GM23338 (cell line): ENCODE data around the gene AP1S1. TPM values are rescaled to one million over a fixed set of nuclear protein-coding genes. Genes with fewer than 3 reads are reported as not detected.

Source experiments
- ATAC-seq: fragments of 200-7000 bp; cut with Tn5 transposase; 3 replicates; pipeline ENCODE4 v1.9.1; 2020
- DNase-seq: peaks from one replicate; pipeline ENCODE4 v3.0.0-alpha.2; 2015; ENCODE audit warnings: low spot score
- H2AFZ ChIP-seq: fragments of 200-600 bp; sonication (generic); 2 replicates; pipeline ENCODE4 v1.8.0; 2016; ENCODE audit warnings: antibody characterized with exemption, mild to moderate bottlenecking, moderate library complexity
- H3F3A ChIP-seq: fragments of 200-600 bp; sonication (generic); replicated peaks from 2 replicates; pipeline ENCODE4 v1.8.0; 2017; ENCODE audit warnings: antibody characterized with exemption, mixed run types, low read depth
- H3K27ac ChIP-seq: fragments of 200-600 bp; sonication (generic); 2 replicates; pipeline ENCODE4 v1.6.1; 2016; ENCODE audit warnings: low read depth
- H3K27me3 ChIP-seq: fragments of 200-600 bp; sonication (generic); 2 replicates; pipeline ENCODE4 v1.8.0; 2016; ENCODE audit warnings: mild to moderate bottlenecking, mixed run types, moderate library complexity; ENCODE audit not compliant: insufficient read depth
- H3K36me3 ChIP-seq: fragments of 200-600 bp; sonication (generic); 2 replicates; pipeline ENCODE4 v1.8.0; 2016; ENCODE audit warnings: mild to moderate bottlenecking; ENCODE audit not compliant: insufficient read depth
- H3K4me1 ChIP-seq: fragments of 200-600 bp; sonication (generic); 2 replicates; pipeline ENCODE4 v1.8.0; 2016; ENCODE audit warnings: mild to moderate bottlenecking, moderate library complexity; ENCODE audit not compliant: insufficient read depth
- H3K4me2 ChIP-seq: fragments of 200-600 bp; sonication (generic); 2 replicates; pipeline ENCODE4 v1.7.1; 2017; ENCODE audit warnings: mixed run types
- H3K4me3 ChIP-seq: fragments of 200-600 bp; sonication (generic); 2 replicates; pipeline ENCODE4 v1.6.1; 2016; ENCODE audit warnings: mixed run types
- H3K79me2 ChIP-seq: fragments of 200-600 bp; sonication (generic); replicated peaks from 2 replicates; pipeline ENCODE4 v1.8.0; 2017; ENCODE audit warnings: mild to moderate bottlenecking; ENCODE audit not compliant: insufficient read depth
- H3K9me2 ChIP-seq: fragments of 200-600 bp; sonication (generic); 2 replicates; pipeline ENCODE4 v1.8.0; 2017; ENCODE audit not compliant: insufficient read depth
- H4K20me1 ChIP-seq: fragments of 200-600 bp; sonication (generic); replicated peaks from 2 replicates; pipeline ENCODE4 v1.8.0; 2017; ENCODE audit warnings: mild to moderate bottlenecking; ENCODE audit not compliant: insufficient read depth
- H3K27ac Mint-ChIP-seq: 2 replicates; pipeline ENCODE4 v1.8.0; 2020; ENCODE audit warnings: inconsistent platforms, mild to moderate bottlenecking, moderate library complexity, mixed read lengths
- H3K27me3 Mint-ChIP-seq: 3 replicates; pipeline ENCODE4 v1.8.0; 2022; ENCODE audit warnings: low read depth, mild to moderate bottlenecking, moderate library complexity, mixed read lengths, inconsistent platforms; ENCODE audit not compliant: insufficient read depth, poor library complexity
- H3K36me3 Mint-ChIP-seq: 3 replicates; pipeline ENCODE4 v1.8.0; 2021; ENCODE audit warnings: low read depth, mild to moderate bottlenecking, inconsistent platforms, moderate library complexity, mixed read lengths
- H3K4me1 Mint-ChIP-seq: 3 replicates; pipeline ENCODE4 v1.8.0; 2020; ENCODE audit warnings: mild to moderate bottlenecking, inconsistent platforms, mixed read lengths
- H3K4me3 Mint-ChIP-seq: 3 replicates; pipeline ENCODE4 v1.8.0; 2021; ENCODE audit warnings: moderate library complexity, mild to moderate bottlenecking, inconsistent platforms, mixed read lengths
- H3K9me3 Mint-ChIP-seq: 3 replicates; pipeline ENCODE4 v1.8.0; 2020; ENCODE audit warnings: moderate library complexity, mild to moderate bottlenecking, inconsistent platforms, mixed read lengths
- CREB1 ChIP-seq: fragments of 250-450 bp; sonication (Bioruptor Pico); IDR thresholded peaks from 2 replicates; pipeline ENCODE4 v1.5.0; 2020; ENCODE audit warnings: low read depth, mild to moderate bottlenecking, moderate library complexity
- EZH2 ChIP-seq: fragments of 200-600 bp; sonication (generic); IDR thresholded peaks from one replicate; pipeline ENCODE4 v1.8.0; 2017; ENCODE audit warnings: antibody characterized with exemption, mild to moderate bottlenecking, low read depth; ENCODE audit not compliant: unreplicated experiment
- EZH2phosphoT487 ChIP-seq: fragments of 200-600 bp; sonication (generic); IDR thresholded peaks from one replicate; pipeline ENCODE4 v1.8.1; 2018; ENCODE audit warnings: antibody characterized with exemption; ENCODE audit not compliant: unreplicated experiment
- JUNB ChIP-seq: IDR thresholded peaks from one replicate; pipeline ENCODE4 v1.6.1; 2016; ENCODE audit warnings: antibody characterized with exemption; ENCODE audit not compliant: unreplicated experiment
- NANOG ChIP-seq: IDR thresholded peaks from 2 replicates; pipeline ENCODE4 v1.6.1; 2016; ENCODE audit warnings: antibody characterized with exemption, borderline replicate concordance
- POLR2AphosphoS5 ChIP-seq: IDR thresholded peaks from 2 replicates; pipeline ENCODE4 v1.6.1; 2016; ENCODE audit warnings: antibody characterized with exemption, low read depth
- STAT1 ChIP-seq: IDR thresholded peaks from one replicate; pipeline ENCODE4 v1.6.1; 2016; ENCODE audit warnings: antibody characterized with exemption; ENCODE audit not compliant: unreplicated experiment
- ZNF114 ChIP-seq: fragments of 250-450 bp; sonication (Bioruptor Pico); IDR thresholded peaks from 2 replicates; pipeline ENCODE4 v1.5.0; 2020; ENCODE audit warnings: mild to moderate bottlenecking, moderate library complexity
- ZNF331 ChIP-seq: fragments of 250-450 bp; sonication (Bioruptor Pico); IDR thresholded peaks from 2 replicates; pipeline ENCODE4 v1.5.0; 2020; ENCODE audit warnings: low read depth, mild to moderate bottlenecking, moderate library complexity
- polyA plus RNA-seq: library from polyadenylated mRNA; unstranded; fragments of >200 nt; fragmentation: Nextera tagmentation; extraction: Ambion mirVana; gene quantifications from 2 replicates; pipeline ENCODE4 v1.2.1, GENCODE V29; 2016
- total RNA-seq: library from RNA; depleted of rRNA; stranded (reverse); fragments of >200 nt; shearing (Covaris generic); gene quantifications from 2 replicates; pipeline ENCODE4 v1.2.3, GENCODE V29; 2014
- TF ChIP-seq, protein P1 (sequence below): IDR thresholded peaks from one replicate; pipeline ENCODE4 v1.6.1; 2018; ENCODE audit warnings: antibody characterized with exemption; ENCODE audit not compliant: unreplicated experiment
- TF ChIP-seq, protein P2 (sequence below), 2 experiments: fragments of 200-600 bp in 1 of 2; sonication (generic) in 1 of 2; conservative IDR thresholded peaks; 2 replicates each; pipeline versions ENCODE4 v1.5.1 to v1.6.1; 2016 to 2017; ENCODE audit warnings: antibody characterized with exemption in 2 of 2, low read depth in 2 of 2, mild to moderate bottlenecking in 2 of 2, moderate library complexity in 1 of 2
- TF ChIP-seq, protein P3 (sequence below): fragments of 250-450 bp; sonication (Bioruptor Pico); IDR thresholded peaks from 2 replicates; pipeline ENCODE4 v1.5.0; 2020; ENCODE audit warnings: mild to moderate bottlenecking, moderate library complexity
- TF ChIP-seq, protein P4 (sequence below): IDR thresholded peaks from 2 replicates; pipeline ENCODE4 v1.6.1; 2016; ENCODE audit warnings: antibody characterized with exemption

AP1S1 gene
- total and polyA plus RNA-seq, 2 experiments from 2014 or later, result 11.5 to 60.6 TPM

DNA sequence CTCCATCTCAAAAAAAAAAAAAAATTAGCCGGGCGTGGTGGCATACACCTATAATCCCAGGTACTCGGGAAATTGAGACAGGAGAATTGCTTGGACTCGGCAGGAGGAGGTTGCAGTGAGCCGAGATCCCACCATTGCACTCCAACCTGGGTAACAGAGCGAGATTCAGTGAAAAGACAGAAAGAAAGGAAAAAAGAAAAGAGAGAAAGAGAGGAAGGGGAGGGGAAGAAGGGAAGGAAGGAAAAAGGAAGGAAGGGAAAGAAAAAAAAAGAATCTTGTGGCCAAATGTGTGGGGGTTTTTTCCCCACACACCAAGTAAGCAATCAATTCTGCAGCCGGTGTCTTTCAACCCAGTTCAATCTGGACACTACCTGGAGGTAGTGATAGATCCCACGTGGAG is 34.8 kb downstream of the AP1S1 start:
- Histone ChIP-seq H3F3A (0 out of 2 replicates have a peak, but pooled peaks cover 4% of the 10 kb centered on the region), H3K79me2 (no peaks in the 10 kb centered on the region), H3K9me2 (no peaks in the 10 kb centered on the region), H4K20me1 (no peaks in the 10 kb centered on the region), H3K4me3 (no peak overlapping the region), H2AFZ (no peak overlapping the region), H3K4me1 (no peaks in the 10 kb centered on the region), H3K4me2 (no peak overlapping the region), H3K36me3 (no peaks in the 10 kb centered on the region), H3K27me3 (no peaks in the 10 kb centered on the region), H3K27ac (no peak overlapping the region)
- Mint-ChIP-seq H3K27ac (no peak overlapping the region), H3K4me1 (no peaks in the 10 kb centered on the region), H3K27me3 (peaks cover 6% of the 10 kb centered on the region), H3K9me3 (peaks cover 5% of the 10 kb centered on the region; the same call in 2 of the 3 replicates), H3K4me3 (no peak overlapping the region), H3K36me3 (no peaks in the 10 kb centered on the region)
- DNase-seq, result no peak
- TF ChIP-seq EZH2phosphoT487, result no peak
- TF ChIP-seq, protein P1, sequence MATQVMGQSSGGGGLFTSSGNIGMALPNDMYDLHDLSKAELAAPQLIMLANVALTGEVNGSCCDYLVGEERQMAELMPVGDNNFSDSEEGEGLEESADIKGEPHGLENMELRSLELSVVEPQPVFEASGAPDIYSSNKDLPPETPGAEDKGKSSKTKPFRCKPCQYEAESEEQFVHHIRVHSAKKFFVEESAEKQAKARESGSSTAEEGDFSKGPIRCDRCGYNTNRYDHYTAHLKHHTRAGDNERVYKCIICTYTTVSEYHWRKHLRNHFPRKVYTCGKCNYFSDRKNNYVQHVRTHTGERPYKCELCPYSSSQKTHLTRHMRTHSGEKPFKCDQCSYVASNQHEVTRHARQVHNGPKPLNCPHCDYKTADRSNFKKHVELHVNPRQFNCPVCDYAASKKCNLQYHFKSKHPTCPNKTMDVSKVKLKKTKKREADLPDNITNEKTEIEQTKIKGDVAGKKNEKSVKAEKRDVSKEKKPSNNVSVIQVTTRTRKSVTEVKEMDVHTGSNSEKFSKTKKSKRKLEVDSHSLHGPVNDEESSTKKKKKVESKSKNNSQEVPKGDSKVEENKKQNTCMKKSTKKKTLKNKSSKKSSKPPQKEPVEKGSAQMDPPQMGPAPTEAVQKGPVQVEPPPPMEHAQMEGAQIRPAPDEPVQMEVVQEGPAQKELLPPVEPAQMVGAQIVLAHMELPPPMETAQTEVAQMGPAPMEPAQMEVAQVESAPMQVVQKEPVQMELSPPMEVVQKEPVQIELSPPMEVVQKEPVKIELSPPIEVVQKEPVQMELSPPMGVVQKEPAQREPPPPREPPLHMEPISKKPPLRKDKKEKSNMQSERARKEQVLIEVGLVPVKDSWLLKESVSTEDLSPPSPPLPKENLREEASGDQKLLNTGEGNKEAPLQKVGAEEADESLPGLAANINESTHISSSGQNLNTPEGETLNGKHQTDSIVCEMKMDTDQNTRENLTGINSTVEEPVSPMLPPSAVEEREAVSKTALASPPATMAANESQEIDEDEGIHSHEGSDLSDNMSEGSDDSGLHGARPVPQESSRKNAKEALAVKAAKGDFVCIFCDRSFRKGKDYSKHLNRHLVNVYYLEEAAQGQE, result no peak
- TF ChIP-seq, protein P2, sequence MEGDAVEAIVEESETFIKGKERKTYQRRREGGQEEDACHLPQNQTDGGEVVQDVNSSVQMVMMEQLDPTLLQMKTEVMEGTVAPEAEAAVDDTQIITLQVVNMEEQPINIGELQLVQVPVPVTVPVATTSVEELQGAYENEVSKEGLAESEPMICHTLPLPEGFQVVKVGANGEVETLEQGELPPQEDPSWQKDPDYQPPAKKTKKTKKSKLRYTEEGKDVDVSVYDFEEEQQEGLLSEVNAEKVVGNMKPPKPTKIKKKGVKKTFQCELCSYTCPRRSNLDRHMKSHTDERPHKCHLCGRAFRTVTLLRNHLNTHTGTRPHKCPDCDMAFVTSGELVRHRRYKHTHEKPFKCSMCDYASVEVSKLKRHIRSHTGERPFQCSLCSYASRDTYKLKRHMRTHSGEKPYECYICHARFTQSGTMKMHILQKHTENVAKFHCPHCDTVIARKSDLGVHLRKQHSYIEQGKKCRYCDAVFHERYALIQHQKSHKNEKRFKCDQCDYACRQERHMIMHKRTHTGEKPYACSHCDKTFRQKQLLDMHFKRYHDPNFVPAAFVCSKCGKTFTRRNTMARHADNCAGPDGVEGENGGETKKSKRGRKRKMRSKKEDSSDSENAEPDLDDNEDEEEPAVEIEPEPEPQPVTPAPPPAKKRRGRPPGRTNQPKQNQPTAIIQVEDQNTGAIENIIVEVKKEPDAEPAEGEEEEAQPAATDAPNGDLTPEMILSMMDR (conservative IDR thresholded peaks at IDR 0.05; ENCODE audit: low read depth in 2 of 2), result no peak
- TF ChIP-seq CREB1 (CRISPR knock-in tag), result no peak
- TF ChIP-seq, protein P3, sequence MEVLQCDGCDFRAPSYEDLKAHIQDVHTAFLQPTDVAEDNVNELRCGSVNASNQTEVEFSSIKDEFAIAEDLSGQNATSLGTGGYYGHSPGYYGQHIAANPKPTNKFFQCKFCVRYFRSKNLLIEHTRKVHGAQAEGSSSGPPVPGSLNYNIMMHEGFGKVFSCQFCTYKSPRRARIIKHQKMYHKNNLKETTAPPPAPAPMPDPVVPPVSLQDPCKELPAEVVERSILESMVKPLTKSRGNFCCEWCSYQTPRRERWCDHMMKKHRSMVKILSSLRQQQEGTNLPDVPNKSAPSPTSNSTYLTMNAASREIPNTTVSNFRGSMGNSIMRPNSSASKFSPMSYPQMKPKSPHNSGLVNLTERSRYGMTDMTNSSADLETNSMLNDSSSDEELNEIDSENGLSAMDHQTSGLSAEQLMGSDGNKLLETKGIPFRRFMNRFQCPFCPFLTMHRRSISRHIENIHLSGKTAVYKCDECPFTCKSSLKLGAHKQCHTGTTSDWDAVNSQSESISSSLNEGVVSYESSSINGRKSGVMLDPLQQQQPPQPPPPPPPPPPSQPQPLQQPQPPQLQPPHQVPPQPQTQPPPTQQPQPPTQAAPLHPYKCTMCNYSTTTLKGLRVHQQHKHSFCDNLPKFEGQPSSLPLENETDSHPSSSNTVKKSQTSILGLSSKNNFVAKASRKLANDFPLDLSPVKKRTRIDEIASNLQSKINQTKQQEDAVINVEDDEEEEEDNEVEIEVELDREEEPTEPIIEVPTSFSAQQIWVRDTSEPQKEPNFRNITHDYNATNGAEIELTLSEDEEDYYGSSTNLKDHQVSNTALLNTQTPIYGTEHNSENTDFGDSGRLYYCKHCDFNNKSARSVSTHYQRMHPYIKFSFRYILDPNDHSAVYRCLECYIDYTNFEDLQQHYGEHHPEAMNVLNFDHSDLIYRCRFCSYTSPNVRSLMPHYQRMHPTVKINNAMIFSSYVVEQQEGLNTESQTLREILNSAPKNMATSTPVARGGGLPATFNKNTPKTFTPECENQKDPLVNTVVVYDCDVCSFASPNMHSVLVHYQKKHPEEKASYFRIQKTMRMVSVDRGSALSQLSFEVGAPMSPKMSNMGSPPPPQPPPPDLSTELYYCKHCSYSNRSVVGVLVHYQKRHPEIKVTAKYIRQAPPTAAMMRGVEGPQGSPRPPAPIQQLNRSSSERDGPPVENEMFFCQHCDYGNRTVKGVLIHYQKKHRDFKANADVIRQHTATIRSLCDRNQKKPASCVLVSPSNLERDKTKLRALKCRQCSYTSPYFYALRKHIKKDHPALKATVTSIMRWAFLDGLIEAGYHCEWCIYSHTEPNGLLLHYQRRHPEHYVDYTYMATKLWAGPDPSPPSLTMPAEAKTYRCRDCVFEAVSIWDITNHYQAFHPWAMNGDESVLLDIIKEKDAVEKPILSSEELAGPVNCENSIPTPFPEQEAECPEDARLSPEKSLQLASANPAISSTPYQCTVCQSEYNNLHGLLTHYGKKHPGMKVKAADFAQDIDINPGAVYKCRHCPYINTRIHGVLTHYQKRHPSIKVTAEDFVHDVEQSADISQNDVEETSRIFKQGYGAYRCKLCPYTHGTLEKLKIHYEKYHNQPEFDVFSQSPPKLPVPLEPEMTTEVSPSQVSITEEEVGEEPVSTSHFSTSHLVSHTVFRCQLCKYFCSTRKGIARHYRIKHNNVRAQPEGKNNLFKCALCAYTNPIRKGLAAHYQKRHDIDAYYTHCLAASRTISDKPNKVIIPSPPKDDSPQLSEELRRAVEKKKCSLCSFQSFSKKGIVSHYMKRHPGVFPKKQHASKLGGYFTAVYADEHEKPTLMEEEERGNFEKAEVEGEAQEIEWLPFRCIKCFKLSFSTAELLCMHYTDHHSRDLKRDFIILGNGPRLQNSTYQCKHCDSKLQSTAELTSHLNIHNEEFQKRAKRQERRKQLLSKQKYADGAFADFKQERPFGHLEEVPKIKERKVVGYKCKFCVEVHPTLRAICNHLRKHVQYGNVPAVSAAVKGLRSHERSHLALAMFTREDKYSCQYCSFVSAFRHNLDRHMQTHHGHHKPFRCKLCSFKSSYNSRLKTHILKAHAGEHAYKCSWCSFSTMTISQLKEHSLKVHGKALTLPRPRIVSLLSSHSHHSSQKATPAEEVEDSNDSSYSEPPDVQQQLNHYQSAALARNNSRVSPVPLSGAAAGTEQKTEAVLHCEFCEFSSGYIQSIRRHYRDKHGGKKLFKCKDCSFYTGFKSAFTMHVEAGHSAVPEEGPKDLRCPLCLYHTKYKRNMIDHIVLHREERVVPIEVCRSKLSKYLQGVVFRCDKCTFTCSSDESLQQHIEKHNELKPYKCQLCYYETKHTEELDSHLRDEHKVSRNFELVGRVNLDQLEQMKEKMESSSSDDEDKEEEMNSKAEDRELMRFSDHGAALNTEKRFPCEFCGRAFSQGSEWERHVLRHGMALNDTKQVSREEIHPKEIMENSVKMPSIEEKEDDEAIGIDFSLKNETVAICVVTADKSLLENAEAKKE, result no peak
- no peak for TF ChIP-seq POLR2AphosphoS5
- TF ChIP-seq STAT1, result no peak
- TF ChIP-seq ZNF114 (CRISPR knock-in tag), result no peak
- no peak for TF ChIP-seq ZNF331 (CRISPR knock-in tag)
- TF ChIP-seq, protein P4, sequence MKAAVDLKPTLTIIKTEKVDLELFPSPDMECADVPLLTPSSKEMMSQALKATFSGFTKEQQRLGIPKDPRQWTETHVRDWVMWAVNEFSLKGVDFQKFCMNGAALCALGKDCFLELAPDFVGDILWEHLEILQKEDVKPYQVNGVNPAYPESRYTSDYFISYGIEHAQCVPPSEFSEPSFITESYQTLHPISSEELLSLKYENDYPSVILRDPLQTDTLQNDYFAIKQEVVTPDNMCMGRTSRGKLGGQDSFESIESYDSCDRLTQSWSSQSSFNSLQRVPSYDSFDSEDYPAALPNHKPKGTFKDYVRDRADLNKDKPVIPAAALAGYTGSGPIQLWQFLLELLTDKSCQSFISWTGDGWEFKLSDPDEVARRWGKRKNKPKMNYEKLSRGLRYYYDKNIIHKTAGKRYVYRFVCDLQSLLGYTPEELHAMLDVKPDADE, result no peak
- TF ChIP-seq JUNB, result no peak
- no peak for TF ChIP-seq EZH2
- TF ChIP-seq NANOG, result no peak
- no peak for ATAC-seq
